ENCODE results near the gene LHFPL6. TPM values are rescaled to one million over a fixed set of nuclear protein-coding genes. Genes with fewer than 3 reads are reported as not detected.

Gene LHFPL6
- total and polyA plus RNA-seq, 10 of the 15 experiments (the other 5 are each of a cell fraction or from before 2014, with no cell fraction given), result 0.11 to 4.6 (median 0.41) TPM

- intact Hi-C loops (cut with micrococcal nuclease; ENCODE audit: unreplicated experiment), result no loop called here
- H4K20me1 ChIP-seq (ENCODE audit: control insufficient read depth, insufficient read depth), result no peaks in the 10 kb centered on the region
- no peak overlapping the region for H3K4me2 ChIP-seq (ENCODE audit: control insufficient read depth, insufficient read depth)
- WGBS (ENCODE audit: insufficient coverage, insufficient replicate concordance, low lambda C conversion rate, missing lambda C conversion rate), result 36% methylated on average over 2 of the region's 2 CpGs
- no peaks in the 10 kb centered on the region for H3K79me2 ChIP-seq (ENCODE audit: control insufficient read depth, insufficient read depth, low read length)
- H3K4me1 ChIP-seq (ENCODE audit: control insufficient read depth, insufficient read depth, low read length), result peaks cover 4% of the 10 kb centered on the region; the same call in 1 of the 2 replicates
- H3K4me3 ChIP-seq, result no peak overlapping the region
- no peaks in the 10 kb centered on the region for H3K36me3 ChIP-seq (ENCODE audit: control insufficient read depth in 2 of 2, insufficient read depth in 2 of 2, low read length in 1 of 2)
- ChIA-PET POLR2A (no interaction called here), RAD21 (ENCODE audit: unreplicated experiment) (interaction anchor here (1.9 kb wide), 1 partner anchor 100 kb away, joined by 4 read pairs; no protein-coding TSS in a partner anchor), SMC1A (ENCODE audit: uncharacterized antibody, unreplicated experiment) (interaction anchor here (0.6 to 2.2 kb wide), 4 partner anchors 200 to 206 kb away, joined by 3 to 12 read pairs (median 4); no protein-coding TSS in a partner anchor), CTCF (interaction anchor here (1.2 kb wide), 1 partner anchor 206 kb away, joined by 6 read pairs; no protein-coding TSS in a partner anchor)
- no peak for ATAC-seq
- TF ChIP-seq RELB (IDR thresholded peaks at IDR 0.05; ENCODE audit: low read depth) (no peak), ATF2 (IDR thresholded peaks at IDR 0.05; ENCODE audit: low read length) (no peak)
- no peaks in the 10 kb centered on the region for H3K27me3 ChIP-seq (replicated peaks in 1 of 2; ENCODE audit: control insufficient read depth in 2 of 2, insufficient read depth in 2 of 2, low read length in 1 of 2)
- in situ Hi-C loops (cut with MboI), result no loop called here
- no peak overlapping the region for H3K9ac ChIP-seq (ENCODE audit: control insufficient read depth, insufficient read depth, low read length)
- no peak for FAIRE-seq
- no TSS peak for BruUV-seq (replicated peaks)
- DNase-seq (ENCODE audit: low read depth, low spot score), result no peak
- no peaks in the 10 kb centered on the region for H3K9me3 ChIP-seq (replicated peaks; ENCODE audit: control insufficient read depth, insufficient read depth, low read length)
- H3K27ac ChIP-seq (ENCODE audit: control insufficient read depth, insufficient read depth), result no peak overlapping the region
- H2AFZ ChIP-seq (ENCODE audit: control insufficient read depth, low read depth, low read length), result no peak overlapping the region
Observed at GRCh38 chr13:39410096-39410901, 192.7 kb downstream of the LHFPL6 start.
